ACC112 (cell line): ENCODE measurements around the gene GOLGA7B.

Experiments
- H2AFZ ChIP-seq: fragments of 200-600 bp; sonication (generic); one replicate; pipeline ENCODE4 v1.6.0; 2017; ENCODE audit warnings: antibody characterized with exemption, low read length; ENCODE audit not compliant: unreplicated experiment
- H3K27ac ChIP-seq: fragments of 200-600 bp; sonication (generic); 2 replicates; pipeline ENCODE4 v1.5.1; 2014; ENCODE audit warnings: low read depth, mild to moderate bottlenecking, antibody characterized with exemption, low read length, moderate library complexity
- H3K27me3 ChIP-seq: fragments of 200-600 bp; sonication (generic); 2 replicates; pipeline ENCODE4 v1.6.1; 2014; ENCODE audit warnings: mild to moderate bottlenecking, antibody characterized with exemption, low read length, moderate library complexity, mixed read lengths; ENCODE audit not compliant: insufficient read depth
- H3K36me3 ChIP-seq: fragments of 200-600 bp; sonication (generic); 2 replicates; pipeline ENCODE4 v1.6.1; 2016; ENCODE audit warnings: mild to moderate bottlenecking, antibody characterized with exemption, low read length, moderate library complexity, mixed read lengths; ENCODE audit not compliant: insufficient read depth
- H3K4me1 ChIP-seq: fragments of 200-600 bp; sonication (generic); one replicate; pipeline ENCODE4 v1.6.1; 2016; ENCODE audit warnings: low read length, mixed read lengths; ENCODE audit not compliant: insufficient read depth, unreplicated experiment, control insufficient read depth
- H3K4me3 ChIP-seq: fragments of 200-600 bp; sonication (generic); 2 replicates; pipeline ENCODE4 v1.5.1; 2014; ENCODE audit warnings: mild to moderate bottlenecking, low read depth, low read length
- H3K79me2 ChIP-seq: fragments of 200-600 bp; sonication (generic); one replicate; pipeline ENCODE4 v1.6.0; 2016; ENCODE audit warnings: low read length; ENCODE audit not compliant: control insufficient read depth, unreplicated experiment, insufficient read depth

GOLGA7B gene

DNA sequence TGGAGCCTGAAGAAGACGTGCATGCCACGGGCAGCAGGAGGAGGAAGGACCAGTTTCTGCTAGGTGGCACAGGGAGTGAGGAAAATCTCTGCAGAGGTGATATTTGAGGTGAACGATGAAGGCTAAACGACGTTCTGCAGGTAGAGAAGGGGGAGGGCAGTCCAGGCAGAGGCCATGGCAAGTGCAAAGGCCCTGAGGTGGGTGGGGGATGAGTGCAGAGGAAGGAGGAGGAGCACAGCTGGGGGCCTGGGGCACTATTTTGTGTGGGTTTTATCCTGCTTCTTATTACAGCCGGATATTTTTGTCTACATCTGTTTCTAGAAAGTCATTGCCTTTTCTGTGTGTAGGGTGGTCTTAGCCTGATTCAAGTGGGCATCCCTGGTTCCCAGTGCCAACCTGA lies 57.6 kb downstream of the GOLGA7B start:
- H3K27ac ChIP-seq, result no peak overlapping the region
- no peaks in the 10 kb centered on the region for H3K79me2 ChIP-seq
- H2AFZ ChIP-seq, result no peak overlapping the region
- no peaks in the 10 kb centered on the region for H3K36me3 ChIP-seq
- H3K27me3 ChIP-seq, result peaks cover 67% of the 10 kb centered on the region
- no peak overlapping the region for H3K4me3 ChIP-seq
- no peaks in the 10 kb centered on the region for H3K4me1 ChIP-seq

- no peaks in the 10 kb centered on the region for H3K79me2 ChIP-seq
- no peak overlapping the region for H2AFZ ChIP-seq
- H3K36me3 ChIP-seq, result no peaks in the 10 kb centered on the region
- H3K27ac ChIP-seq, result no peak overlapping the region
- H3K27me3 ChIP-seq, result peaks cover 72% of the 10 kb centered on the region
- H3K4me1 ChIP-seq, result no peaks in the 10 kb centered on the region
- H3K4me3 ChIP-seq, result no peak overlapping the region
Measured at GRCh38 chr10:97907830-97908229, 58.2 kb downstream of the GOLGA7B start.

GRCh38 chr10:97910661-97911060 lies 61.0 kb downstream of the GOLGA7B start:
- H3K4me3 ChIP-seq, result no peak overlapping the region
- no peaks in the 10 kb centered on the region for H3K4me1 ChIP-seq
- no peaks in the 10 kb centered on the region for H3K79me2 ChIP-seq
- H3K27ac ChIP-seq, result no peak overlapping the region
- no peaks in the 10 kb centered on the region for H3K36me3 ChIP-seq
- H3K27me3 ChIP-seq, result peaks cover 75% of the 10 kb centered on the region
- no peak overlapping the region for H2AFZ ChIP-seq

GRCh38 chr10:97911217-97911616 lies 61.6 kb downstream of the GOLGA7B start:
- Histone ChIP-seq H3K79me2 (no peaks in the 10 kb centered on the region), H3K36me3 (no peaks in the 10 kb centered on the region), H2AFZ (no peak overlapping the region), H3K27ac (no peak overlapping the region), H3K4me1 (no peaks in the 10 kb centered on the region), H3K4me3 (no peak overlapping the region), H3K27me3 (peaks cover 75% of the 10 kb centered on the region)

- Histone ChIP-seq H3K79me2 (no peaks in the 10 kb centered on the region), H2AFZ (no peak overlapping the region), H3K27me3 (peaks cover 77% of the 10 kb centered on the region), H3K4me1 (no peaks in the 10 kb centered on the region), H3K27ac (no peak overlapping the region), H3K36me3 (no peaks in the 10 kb centered on the region), H3K4me3 (no peak overlapping the region)
Measured at GRCh38 chr10:97913193-97913592, 63.5 kb downstream of the GOLGA7B start.

- H3K27ac ChIP-seq, result no peak overlapping the region
- no peaks in the 10 kb centered on the region for H3K36me3 ChIP-seq
- no peaks in the 10 kb centered on the region for H3K4me1 ChIP-seq
- peaks cover 77% of the 10 kb centered on the region for H3K27me3 ChIP-seq
- H2AFZ ChIP-seq, result no peak overlapping the region
- H3K4me3 ChIP-seq, result no peak overlapping the region
- no peaks in the 10 kb centered on the region for H3K79me2 ChIP-seq
Measured at GRCh38 chr10:97913614-97914013, 64.0 kb downstream of the GOLGA7B start.

GRCh38 chr10:97914171-97914836 lies 64.7 kb downstream of the GOLGA7B start:
- H3K36me3 ChIP-seq, result no peaks in the 10 kb centered on the region
- no peak overlapping the region for H3K27ac ChIP-seq
- H3K4me1 ChIP-seq, result no peaks in the 10 kb centered on the region
- peaks cover 77% of the 10 kb centered on the region for H3K27me3 ChIP-seq
- no peak overlapping the region for H2AFZ ChIP-seq
- H3K79me2 ChIP-seq, result no peaks in the 10 kb centered on the region
- H3K4me3 ChIP-seq, result no peak overlapping the region

GRCh38 chr10:97914837-97915211 lies 65.2 kb downstream of the GOLGA7B start:
- Histone ChIP-seq H3K36me3 (no peaks in the 10 kb centered on the region), H3K27me3 (peaks cover 76% of the 10 kb centered on the region), H3K4me1 (no peaks in the 10 kb centered on the region), H2AFZ (no peak overlapping the region), H3K27ac (no peak overlapping the region), H3K79me2 (no peaks in the 10 kb centered on the region), H3K4me3 (no peak overlapping the region)

GRCh38 chr10:97915346-97916131 lies 65.9 kb downstream of the GOLGA7B start:
- Histone ChIP-seq H3K4me1 (no peaks in the 10 kb centered on the region), H3K27ac (no peak overlapping the region), H3K27me3 (peaks cover 76% of the 10 kb centered on the region), H3K79me2 (no peaks in the 10 kb centered on the region), H3K4me3 (no peak overlapping the region), H2AFZ (no peak overlapping the region), H3K36me3 (no peaks in the 10 kb centered on the region)

GRCh38 chr10:97916586-97916985 lies 66.9 kb downstream of the GOLGA7B start:
- peaks cover 70% of the 10 kb centered on the region for H3K27me3 ChIP-seq

DNA sequence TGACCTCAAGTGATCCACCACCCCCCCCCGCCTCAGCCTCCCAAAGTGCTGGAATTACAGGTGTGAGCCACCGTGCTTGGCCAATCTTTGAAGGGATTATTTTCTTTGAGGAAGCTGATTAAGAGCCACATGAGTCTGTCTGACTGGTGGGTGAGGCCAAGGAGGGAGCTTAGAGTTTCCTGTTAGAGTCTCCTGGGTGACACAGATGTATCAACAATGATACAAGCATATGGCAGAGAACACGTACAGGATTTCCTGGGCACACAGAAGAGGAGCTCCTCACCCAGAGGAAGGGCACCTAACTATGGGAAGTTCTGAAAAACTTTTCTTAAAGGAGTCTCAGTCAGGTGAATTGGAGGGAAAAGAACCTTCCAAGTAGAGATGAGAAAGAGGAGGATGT lies 69.4 kb downstream of the GOLGA7B start:
- Histone ChIP-seq H3K27me3 (peaks cover 73% of the 10 kb centered on the region), H3K4me1 (no peaks in the 10 kb centered on the region), H3K4me3 (no peak overlapping the region), H3K27ac (no peak overlapping the region), H3K36me3 (no peaks in the 10 kb centered on the region), H3K79me2 (no peaks in the 10 kb centered on the region), H2AFZ (no peak overlapping the region)

More at GRCh38 chr10:97916586-97916985, 66.9 kb downstream of the GOLGA7B start:
- H2AFZ ChIP-seq, result no peak overlapping the region
- H3K4me1 ChIP-seq, result no peaks in the 10 kb centered on the region
- H3K36me3 ChIP-seq, result no peaks in the 10 kb centered on the region
- no peak overlapping the region for H3K27ac ChIP-seq
- H3K79me2 ChIP-seq, result no peaks in the 10 kb centered on the region
- H3K4me3 ChIP-seq, result no peak overlapping the region
